ENCODE results near the gene STRIP1.
A peak's percentile ranks its signal among the peaks of the same experiment; 100 is the strongest.

Gene STRIP1

GRCh38 chr1:110034451-110035235 lies at the start of gene STRIP1:
STRIP1 (plus strand) TSS chr1:110034624; CDS start chr1:110034638, 14 bp downstream.
- peak; percentile 93 for DNase-seq (ENCODE audit: low read depth)

- DNase-seq (ENCODE audit: low read depth) = no peak
Measured at GRCh38 chr1:109985247-109986053, 49.0 kb upstream of the STRIP1 start.

- no peak for DNase-seq (ENCODE audit: low read depth)
Measured at GRCh38 chr1:109986054-109986444, 48.4 kb upstream of the STRIP1 start.

- no peak for DNase-seq (ENCODE audit: low read depth)
Measured at GRCh38 chr1:109988349-109988914, 46.0 kb upstream of the STRIP1 start.

- no peak for DNase-seq (ENCODE audit: low read depth)
Measured at GRCh38 chr1:109989506-109990301, 44.7 kb upstream of the STRIP1 start.

- no peak for DNase-seq (ENCODE audit: low read depth)
Measured at GRCh38 chr1:109990302-109990653, 44.1 kb upstream of the STRIP1 start.

- DNase-seq (ENCODE audit: low read depth) = no peak
Measured at GRCh38 chr1:109991400-109991925, 43.0 kb upstream of the STRIP1 start.

- DNase-seq (ENCODE audit: low read depth) = no peak
Measured at GRCh38 chr1:109993885-109994284, 40.5 kb upstream of the STRIP1 start.

- DNase-seq (ENCODE audit: low read depth) = no peak
Measured at GRCh38 chr1:109994654-109995053, 39.8 kb upstream of the STRIP1 start.

GRCh38 chr1:109995536-109995935 lies 38.9 kb upstream of the STRIP1 start:
- DNase-seq (ENCODE audit: low read depth) = no peak

- DNase-seq (ENCODE audit: low read depth) = no peak
Measured at GRCh38 chr1:109996476-109996875, 37.9 kb upstream of the STRIP1 start.

GRCh38 chr1:109997204-109997866 lies 37.1 kb upstream of the STRIP1 start:
- no peak for DNase-seq (ENCODE audit: low read depth)

- DNase-seq (ENCODE audit: low read depth) = no peak
Measured at GRCh38 chr1:109997867-109998229, 36.6 kb upstream of the STRIP1 start.

GRCh38 chr1:110002695-110003094 lies 31.7 kb upstream of the STRIP1 start:
- DNase-seq (ENCODE audit: low read depth) = no peak

GRCh38 chr1:110003747-110004428 lies 30.5 kb upstream of the STRIP1 start:
- peak; percentile 92 for DNase-seq (ENCODE audit: low read depth)

GRCh38 chr1:110004583-110004982 lies 29.8 kb upstream of the STRIP1 start:
- no peak for DNase-seq (ENCODE audit: low read depth)

- no peak for DNase-seq (ENCODE audit: low read depth)
Measured at GRCh38 chr1:110005971-110006370, 28.5 kb upstream of the STRIP1 start.

GRCh38 chr1:110006516-110006915 lies 27.9 kb upstream of the STRIP1 start:
- DNase-seq (ENCODE audit: low read depth) = no peak

GRCh38 chr1:110007046-110007830 lies 27.2 kb upstream of the STRIP1 start:
- DNase-seq (ENCODE audit: low read depth) = no peak

- DNase-seq (ENCODE audit: low read depth) = no peak
Measured at GRCh38 chr1:110008971-110009565, 25.4 kb upstream of the STRIP1 start.
